GM06990 (cell line): ENCODE results near the gene GIMAP2.
"Not testable (repeated sequence)": the region's sequence is repeated elsewhere in the genome, so short reads cannot be mapped to it uniquely, and the experiment has no call there.

Experiments used
- DNase-seq: peaks from one replicate; pipeline ENCODE4 v3.0.0-alpha.2; 2011; ENCODE audit not compliant: insufficient read length; ENCODE audit errors: extremely low read depth
- H3K27me3 ChIP-seq: replicated peaks from 2 replicates; pipeline ENCODE4 v1.6.0; 2011; ENCODE audit warnings: low read length; ENCODE audit not compliant: control insufficient read depth, insufficient read depth
- H3K36me3 ChIP-seq: 2 replicates; pipeline ENCODE4 v1.5.1; 2011; ENCODE audit warnings: low read length; ENCODE audit not compliant: control insufficient read depth, insufficient read depth
- H3K4me3 ChIP-seq: replicated peaks from 2 replicates; pipeline ENCODE4 v1.5.1; 2011; ENCODE audit warnings: low read depth, mild to moderate bottlenecking, control low read depth, low read length
- CTCF ChIP-seq: IDR thresholded peaks from 2 replicates; pipeline ENCODE4 v1.5.1; 2011; ENCODE audit warnings: low read length, control low read depth, mild to moderate bottlenecking, inconsistent platforms; ENCODE audit not compliant: insufficient read depth, poor library complexity, severe bottlenecking

The GIMAP2 gene

DNA sequence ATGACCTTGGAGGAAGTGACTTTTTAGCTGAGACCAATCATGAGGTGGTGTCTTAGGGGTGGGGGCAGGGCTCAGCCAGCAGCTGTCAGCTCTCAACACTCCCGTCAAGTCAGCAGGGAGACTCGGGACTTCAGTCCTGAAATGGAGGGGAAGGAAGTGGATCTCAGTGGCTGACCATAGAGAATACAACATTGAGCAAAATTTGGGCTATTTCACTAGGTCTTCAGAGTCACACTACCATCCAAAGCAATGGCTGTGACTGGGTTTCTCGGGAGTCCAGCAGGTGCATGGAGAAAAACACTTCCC is 36.5 kb upstream of the GIMAP2 start:
- Histone ChIP-seq H3K4me3 (no peak overlapping the region), H3K36me3 (no peaks in the 10 kb centered on the region), H3K27me3 (no peaks in the 10 kb centered on the region)
- DNase-seq, result no peak
- TF ChIP-seq CTCF, result no peak

DNA sequence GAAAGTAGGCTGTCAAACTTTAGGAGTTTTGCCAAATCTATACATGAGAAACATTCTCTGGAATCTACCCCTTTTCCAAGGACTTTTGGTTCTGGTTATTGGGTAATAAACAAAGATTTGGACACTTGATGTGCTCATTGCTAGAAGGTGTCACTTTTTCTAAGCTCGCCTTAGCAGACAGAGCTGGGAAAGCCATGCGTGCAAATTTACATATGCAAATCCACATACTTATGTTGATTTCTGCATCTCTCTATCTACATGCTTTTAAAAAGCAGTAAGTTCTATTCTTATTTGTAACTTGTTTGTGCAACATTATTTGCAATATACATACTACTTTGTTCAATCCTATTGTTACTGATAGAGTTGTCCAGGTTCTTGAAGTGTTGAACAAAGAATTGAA is 30.8 kb upstream of the GIMAP2 start:
- Histone ChIP-seq H3K36me3 (no peaks in the 10 kb centered on the region), H3K27me3 (no peaks in the 10 kb centered on the region), H3K4me3 (no peak overlapping the region)
- no peak for DNase-seq
- TF ChIP-seq CTCF, result no peak

- Histone ChIP-seq H3K27me3 (no peaks in the 10 kb centered on the region), H3K36me3 (no peaks in the 10 kb centered on the region), H3K4me3 (no peak overlapping the region)
- no peak for TF ChIP-seq CTCF
- DNase-seq, result no peak
These were observed 29.5 kb upstream of the GIMAP2 start for GRCh38 chr7:150656047-150656446.

- H3K36me3 ChIP-seq, result no peaks in the 10 kb centered on the region
- no peak for TF ChIP-seq CTCF
These were observed 28.0 kb upstream of the GIMAP2 start for GRCh38 chr7:150657526-150657925.

DNA sequence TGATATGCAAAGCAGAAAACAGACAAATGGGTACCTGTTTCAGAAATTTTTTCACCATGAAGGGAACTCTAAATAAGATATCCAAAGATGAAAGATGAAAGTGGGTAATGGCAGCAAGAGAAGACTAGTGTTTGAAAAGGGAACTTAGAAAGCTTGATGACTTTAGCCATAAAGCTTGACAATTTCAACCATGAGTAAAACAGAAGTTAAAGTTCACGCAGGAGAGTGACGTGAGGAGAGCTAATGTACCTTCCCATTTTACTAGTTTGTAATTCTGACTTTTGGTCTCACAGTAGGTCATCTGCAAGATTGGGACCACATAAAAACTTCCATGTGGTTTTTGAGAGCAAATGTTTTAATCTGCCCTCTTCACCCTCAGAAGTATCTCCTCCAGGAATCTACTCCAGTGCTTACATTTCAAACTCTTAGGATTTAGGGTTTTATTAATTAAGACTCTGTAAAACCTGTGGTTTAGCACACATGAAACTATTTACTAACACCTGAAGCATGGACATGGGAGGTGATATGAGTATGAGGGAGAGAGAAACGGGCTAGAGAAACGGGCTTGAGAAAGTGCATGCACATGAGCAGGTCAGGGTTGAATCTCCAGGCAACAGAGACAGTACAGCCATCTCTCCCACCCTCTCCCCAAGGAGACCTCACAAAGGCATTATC is 24.4 kb upstream of the GIMAP2 start:
- no peak for DNase-seq
- Histone ChIP-seq H3K36me3 (no peaks in the 10 kb centered on the region), H3K4me3 (no peak overlapping the region), H3K27me3 (no peaks in the 10 kb centered on the region)
- TF ChIP-seq CTCF, result no peak

More at GRCh38 chr7:150657526-150657925, 28.0 kb upstream of the GIMAP2 start:
- no peak overlapping the region for H3K4me3 ChIP-seq
- no peak for DNase-seq
- no peaks in the 10 kb centered on the region for H3K27me3 ChIP-seq

- not testable (repeated sequence) for DNase-seq, H3K4me3 ChIP-seq, H3K27me3 ChIP-seq, H3K36me3 ChIP-seq
These were observed 22.7 kb upstream of the GIMAP2 start for GRCh38 chr7:150662821-150663220.
